ENCODE measurements around the gene ANKFY1. TPM values are rescaled to one million over a fixed set of nuclear protein-coding genes. Genes with fewer than 3 reads are reported as not detected.

The ANKFY1 gene
- total RNA-seq, 1 experiment from 2014 or later: 46.8 TPM

GRCh38 chr17:4127555-4127954, 136.2 kb downstream of the ANKFY1 start:
- no peaks in the 10 kb centered on the region for H3K27me3 Mint-ChIP-seq (ENCODE audit: low read depth)
- no peak overlapping the region for H3K27ac Mint-ChIP-seq
- no peak overlapping the region for H3K4me3 Mint-ChIP-seq
- no peak for TF ChIP-seq CBFB (CRISPR knock-in tag; IDR thresholded peaks at IDR 0.05; ENCODE audit: low read depth)
- ChIA-PET CTCF (interaction anchor here (1.1 to 1.6 kb wide), 2 partner anchors 11 to 162 kb away, joined by 3 to 7 read pairs; no protein-coding TSS in a partner anchor), POLR2A (interaction anchor here (0.7 kb wide), 1 partner anchor 18 kb away, joined by 5 read pairs; no protein-coding TSS in a partner anchor)
- peaks cover 10% of the 10 kb centered on the region for H3K4me1 Mint-ChIP-seq
- DNase-seq (ENCODE audit: low spot score): no peak
- H3K36me3 Mint-ChIP-seq: peaks cover 5% of the 10 kb centered on the region
- H3K9me3 Mint-ChIP-seq: no peaks in the 10 kb centered on the region
- ATAC-seq: no peak

GRCh38 chr17:4125552-4125951, 138.2 kb downstream of the ANKFY1 start:
- peaks cover 8% of the 10 kb centered on the region for H3K36me3 Mint-ChIP-seq
- CTCF ChIA-PET: interaction anchor here (1.3 to 1.4 kb wide), 2 partner anchors 74 to 90 kb away, joined by 3 to 5 read pairs; no protein-coding TSS in a partner anchor

GRCh38 chr17:4124999-4125398, 138.8 kb downstream of the ANKFY1 start:
- no peaks in the 10 kb centered on the region for H3K9me3 Mint-ChIP-seq
- no peak overlapping the region for H3K4me3 Mint-ChIP-seq
- ATAC-seq (peak; percentile 71), DNase-seq (ENCODE audit: low spot score) (no peak)
- H3K36me3 Mint-ChIP-seq: peaks cover 8% of the 10 kb centered on the region
- POLR2A ChIA-PET: interaction anchor here (0.5 kb wide), 1 partner anchor 287 kb away, joined by 5 read pairs; no protein-coding TSS in a partner anchor
- CTCF ChIA-PET: interaction anchor here (0.8 to 1.4 kb wide), 3 partner anchors 35 to 91 kb away, joined by 3 to 5 read pairs (median 3); no protein-coding TSS in a partner anchor
- peaks cover 10% of the 10 kb centered on the region for H3K4me1 Mint-ChIP-seq
- no peaks in the 10 kb centered on the region for H3K27me3 Mint-ChIP-seq (ENCODE audit: low read depth)
- peak overlapping the region; percentile 10 for H3K27ac Mint-ChIP-seq
- TF ChIP-seq ATF2 (CRISPR knock-in tag; IDR thresholded peaks at IDR 0.05; ENCODE audit: borderline replicate concordance, low read depth) (no peak), FOXP4 (CRISPR knock-in tag; IDR thresholded peaks at IDR 0.05) (no peak), SMAD4 (CRISPR knock-in tag; IDR thresholded peaks at IDR 0.05) (no peak), TEAD4 (CRISPR knock-in tag; IDR thresholded peaks at IDR 0.05) (no peak), OVOL2 (CRISPR knock-in tag; IDR thresholded peaks at IDR 0.05; ENCODE audit: borderline replicate concordance) (no peak), ZSCAN18 (CRISPR knock-in tag; IDR thresholded peaks at IDR 0.05) (no peak), NR2C2 (CRISPR knock-in tag; IDR thresholded peaks at IDR 0.05) (no peak), E2F4 (CRISPR knock-in tag; IDR thresholded peaks at IDR 0.05; ENCODE audit: borderline replicate concordance, low read depth) (no peak), NR1H2 (CRISPR knock-in tag; IDR thresholded peaks at IDR 0.05) (no peak), JUN (CRISPR knock-in tag; IDR thresholded peaks at IDR 0.05) (no peak), ZNF671 (CRISPR knock-in tag; IDR thresholded peaks at IDR 0.05) (no peak), TEAD1 (CRISPR knock-in tag; IDR thresholded peaks at IDR 0.05) (no peak), NFATC4 (CRISPR knock-in tag; IDR thresholded peaks at IDR 0.05) (no peak), FOXJ3 (CRISPR knock-in tag; IDR thresholded peaks at IDR 0.05; ENCODE audit: borderline replicate concordance) (no peak), SOX15 (CRISPR knock-in tag; IDR thresholded peaks at IDR 0.05) (no peak), ZNF396 (CRISPR knock-in tag; IDR thresholded peaks at IDR 0.05; ENCODE audit: borderline replicate concordance) (no peak), STAT6 (CRISPR knock-in tag; conservative IDR thresholded peaks at IDR 0.05; ENCODE audit: low read depth) (no peak)

More at GRCh38 chr17:4125552-4125951, 138.2 kb downstream of the ANKFY1 start:
- Mint-ChIP-seq H3K27me3 (ENCODE audit: low read depth) (no peaks in the 10 kb centered on the region), H3K9me3 (no peaks in the 10 kb centered on the region), H3K27ac (peak overlapping the region; percentile 10), H3K4me3 (no peak overlapping the region), H3K4me1 (peaks cover 10% of the 10 kb centered on the region)
- POLR2A ChIA-PET: interaction anchor here (0.5 kb wide), 1 partner anchor 287 kb away, joined by 5 read pairs; no protein-coding TSS in a partner anchor
- ATAC-seq (no peak), DNase-seq (ENCODE audit: low spot score) (no peak)
- no peak for TF ChIP-seq TP53 (CRISPR knock-in tag; IDR thresholded peaks at IDR 0.05)
- no peak for TF ChIP-seq FOXP4 (CRISPR knock-in tag; IDR thresholded peaks at IDR 0.05)
- no peak for TF ChIP-seq FOXJ3 (CRISPR knock-in tag; IDR thresholded peaks at IDR 0.05; ENCODE audit: borderline replicate concordance)
